ENCODE data around the gene CYTH1.

- TF ChIP-seq CTCF (IDR thresholded peaks at IDR 0.05; ENCODE audit: borderline replicate concordance, extremely low read depth, low read length, poor library complexity, severe bottlenecking) (no peak), EZH2 (IDR thresholded peaks at IDR 0.05; ENCODE audit: borderline replicate concordance, low read depth, low read length, severe bottlenecking) (no peak)
Observed at GRCh38 chr17:78815696-78816095, 33.6 kb upstream of the CYTH1 start.

All from DND-41 (cell line).